HG03064 (cell line): ENCODE results near the gene MACROD1.
A peak's percentile ranks its signal among the peaks of the same experiment; 100 is the strongest.

Experiments used
- ATAC-seq: cut with Tn5 transposase; IDR thresholded peaks from one replicate; pipeline ENCODE4 v1.9.1; 2021; ENCODE audit warnings: low read depth; ENCODE audit not compliant: unreplicated experiment

Gene MACROD1

GRCh38 chr11:64165842-64166635 is at the start of gene MACROD1:
MACROD1 (minus strand) TSS chr11:64166113; CDS start chr11:64165994, 119 bp downstream.
- ATAC-seq: peak; percentile 70

- ATAC-seq: no peak
Measured at GRCh38 chr11:64211181-64211872, 45.4 kb upstream of the MACROD1 start.

- ATAC-seq: no peak
Measured at GRCh38 chr11:64210301-64211020, 44.5 kb upstream of the MACROD1 start.

- no peak for ATAC-seq
Measured at GRCh38 chr11:64209563-64209843, 43.6 kb upstream of the MACROD1 start.

- no peak for ATAC-seq
Measured at GRCh38 chr11:64208796-64209562, 43.1 kb upstream of the MACROD1 start.

- ATAC-seq: no peak
Measured at GRCh38 chr11:64208086-64208795, 42.3 kb upstream of the MACROD1 start.

- ATAC-seq: peak; percentile 43
Measured at GRCh38 chr11:64207256-64208085, 41.6 kb upstream of the MACROD1 start.

- no peak for ATAC-seq
Measured at GRCh38 chr11:64206457-64207255, 40.7 kb upstream of the MACROD1 start, which contains the start of gene FERMT3. FERMT3 (plus strand) TSS chr11:64206721; CDS start chr11:64207365, 644 bp downstream.

GRCh38 chr11:64204464-64204989 is 38.6 kb upstream of the MACROD1 start:
- no peak for ATAC-seq

GRCh38 chr11:64204080-64204440 is 38.1 kb upstream of the MACROD1 start:
- ATAC-seq: no peak

- ATAC-seq: no peak
Measured at GRCh38 chr11:64203421-64204079, 37.6 kb upstream of the MACROD1 start.

GRCh38 chr11:64202992-64203391 is 37.1 kb upstream of the MACROD1 start:
- no peak for ATAC-seq

- no peak for ATAC-seq
Measured at GRCh38 chr11:64201543-64201942, 35.6 kb upstream of the MACROD1 start.

GRCh38 chr11:64198511-64198910 is 32.6 kb upstream of the MACROD1 start:
- no peak for ATAC-seq

- no peak for ATAC-seq
Measured at GRCh38 chr11:64196626-64197025, 30.7 kb upstream of the MACROD1 start.

- no peak for ATAC-seq
Measured at GRCh38 chr11:64192434-64192833, 26.5 kb upstream of the MACROD1 start.

GRCh38 chr11:64186492-64187165 is 20.7 kb upstream of the MACROD1 start:
- ATAC-seq: peak; percentile 8
